Adrenal gland (tissue), 5 donors: ENCODE measurements around the gene MICU2.

Source experiments
- POLR2A ChIP-seq, 2 donors: fragments of 450-650 bp; IDR thresholded peaks; one replicate each; pipeline ENCODE4 v1.6.1; 2017; ENCODE audit warnings: antibody characterized with exemption in 2 of 2, mild to moderate bottlenecking in 2 of 2, moderate library complexity in 1 of 2
- TF ChIP-seq, protein P1 (sequence below), 6 experiments: fragments of 450-650 bp in 4 of 6; fragments of 200-600 bp in 2 of 6; sonication (generic) in 1 of 6; IDR thresholded peaks; 1 replicate in 5 of 6; 2 replicates in 1 of 6; pipeline versions ENCODE4 v1.5.1 to v1.8.0; 2016 to 2021; ENCODE audit warnings: antibody characterized with exemption in 6 of 6, mild to moderate bottlenecking in 2 of 6, moderate library complexity in 1 of 6
- donor health status: DM: no; HTN: no; CAD: no.

DNA sequence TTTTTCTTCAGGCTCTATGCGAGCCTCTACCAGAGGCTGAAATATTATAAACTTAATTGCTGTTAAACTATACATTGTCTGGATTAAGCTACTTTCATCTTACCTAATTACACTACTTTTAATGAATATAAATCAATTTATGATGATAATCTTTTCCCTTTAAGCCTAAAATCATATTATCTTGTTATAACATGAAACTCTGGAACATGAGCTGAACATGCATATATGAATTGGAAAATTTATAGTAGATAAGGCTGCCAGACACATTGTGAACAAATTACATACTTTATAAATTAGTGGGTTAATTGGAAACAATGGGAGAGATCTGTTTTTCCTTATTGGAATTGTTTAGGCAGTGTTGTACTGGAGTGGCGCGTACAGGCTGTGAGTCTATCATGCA, 99.6 kb downstream of the MICU2 start:
- TF ChIP-seq, protein P1, sequence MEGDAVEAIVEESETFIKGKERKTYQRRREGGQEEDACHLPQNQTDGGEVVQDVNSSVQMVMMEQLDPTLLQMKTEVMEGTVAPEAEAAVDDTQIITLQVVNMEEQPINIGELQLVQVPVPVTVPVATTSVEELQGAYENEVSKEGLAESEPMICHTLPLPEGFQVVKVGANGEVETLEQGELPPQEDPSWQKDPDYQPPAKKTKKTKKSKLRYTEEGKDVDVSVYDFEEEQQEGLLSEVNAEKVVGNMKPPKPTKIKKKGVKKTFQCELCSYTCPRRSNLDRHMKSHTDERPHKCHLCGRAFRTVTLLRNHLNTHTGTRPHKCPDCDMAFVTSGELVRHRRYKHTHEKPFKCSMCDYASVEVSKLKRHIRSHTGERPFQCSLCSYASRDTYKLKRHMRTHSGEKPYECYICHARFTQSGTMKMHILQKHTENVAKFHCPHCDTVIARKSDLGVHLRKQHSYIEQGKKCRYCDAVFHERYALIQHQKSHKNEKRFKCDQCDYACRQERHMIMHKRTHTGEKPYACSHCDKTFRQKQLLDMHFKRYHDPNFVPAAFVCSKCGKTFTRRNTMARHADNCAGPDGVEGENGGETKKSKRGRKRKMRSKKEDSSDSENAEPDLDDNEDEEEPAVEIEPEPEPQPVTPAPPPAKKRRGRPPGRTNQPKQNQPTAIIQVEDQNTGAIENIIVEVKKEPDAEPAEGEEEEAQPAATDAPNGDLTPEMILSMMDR (IDR thresholded peaks at IDR 0.05), result no peak
- no peak for TF ChIP-seq POLR2A (IDR thresholded peaks at IDR 0.05)
